Aortic smooth muscle cell (primary cell): ENCODE measurements around the gene ACSL6. TPM values are rescaled to one million over a fixed set of nuclear protein-coding genes. Genes with fewer than 3 reads are reported as not detected.

ENCODE experiments used
- total RNA-seq: library from RNA; depleted of rRNA; stranded (reverse); fragments of >200 nt; gene quantifications from 2 replicates; pipeline ENCODE4 v1.2.3, GENCODE V29; 2014

The ACSL6 gene
- 0.25 TPM in 1 of 2 replicates, not detected in the other for total RNA-seq

GRCh38 chr5:132011622-132012343 is at the start of gene ACSL6:
TSS of gene ACSL6 (minus strand) at chr5:132011658. CDS start at chr5:132011553, 105 bp downstream.

GRCh38 chr5:132060501-132061161 is 49.2 kb upstream of the ACSL6 start, which contains the start of gene IL3:
TSS of gene IL3 (plus strand) at chr5:132060655. CDS start at chr5:132060707, 52 bp downstream.

GRCh38 chr5:131945551-131946168 is 65.8 kb downstream of the ACSL6 start, which contains the start of gene MEIKIN:
TSS of gene MEIKIN (minus strand) at chr5:131945663. CDS start at chr5:131945505, 158 bp downstream.

Other genes starting within 250 kb of the ACSL6 start
- gene FNIP1, start 214.6 kb downstream of the ACSL6 start, total RNA-seq: 51.5 and 57.8 TPM in 2 replicates
- gene MEIKIN, start 66.0 kb downstream of the ACSL6 start, total RNA-seq: 0.06 TPM in 1 of 2 replicates, not detected in the other
- not detected in 2 replicates for gene IL3, start 49.0 kb upstream of the ACSL6 start, total RNA-seq
- not detected in 2 replicates for gene CSF2, start 62.1 kb upstream of the ACSL6 start, total RNA-seq
- 114 and 136 TPM in 2 replicates for gene P4HA2, start 216.2 kb upstream of the ACSL6 start, total RNA-seq
- gene PDLIM4, start 246.0 kb upstream of the ACSL6 start, total RNA-seq: 12.3 and 14.7 TPM in 2 replicates